ENCODE measurements around the gene SLC5A7.

Gene SLC5A7

GRCh38 chr2:107986278-107987217 lies at the start of gene SLC5A7:
Gene SLC5A7 (plus strand): TSS chr2:107986524. CDS start chr2:107988156, 1,632 bp downstream.
- no peak for DNase-seq

- DNase-seq: no peak
Measured at GRCh38 chr2:107961395-107961794, 24.9 kb upstream of the SLC5A7 start.

DNA sequence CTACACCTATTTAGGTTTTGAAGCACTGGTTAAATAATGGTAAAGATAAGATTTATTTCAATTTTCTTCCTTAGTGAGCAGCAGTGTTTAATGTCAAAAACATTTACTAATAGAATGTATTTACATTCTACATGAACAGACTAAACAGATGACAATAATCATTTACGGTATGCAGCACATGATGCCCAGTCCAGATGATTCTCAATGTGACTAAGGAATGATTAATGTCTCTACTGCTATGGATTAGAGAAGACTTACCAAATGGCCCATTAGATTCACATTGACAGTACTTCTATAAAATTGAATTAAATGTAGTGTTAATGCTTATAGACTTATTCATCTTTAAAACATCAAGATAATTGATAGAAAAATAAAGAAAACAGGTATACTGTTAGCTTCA lies 22.1 kb upstream of the SLC5A7 start:
- DNase-seq: no peak

- no peak for DNase-seq
Measured at GRCh38 chr2:107984707-107985106, 1.6 kb upstream of the SLC5A7 start.

DNA sequence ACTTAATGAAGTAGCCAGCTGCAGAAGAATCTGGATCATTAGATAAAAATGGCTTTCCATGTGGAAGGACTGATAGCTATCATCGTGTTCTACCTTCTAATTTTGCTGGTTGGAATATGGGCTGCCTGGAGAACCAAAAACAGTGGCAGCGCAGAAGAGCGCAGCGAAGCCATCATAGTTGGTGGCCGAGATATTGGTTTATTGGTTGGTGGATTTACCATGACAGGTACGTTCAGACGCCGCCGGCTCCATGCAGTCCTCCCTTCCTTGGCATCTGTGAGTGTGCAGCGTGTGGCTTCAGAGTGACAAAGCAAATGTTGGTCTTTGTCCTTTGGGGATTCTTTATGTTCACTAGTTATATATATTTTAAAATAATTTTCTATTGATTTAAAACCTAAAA lies 1.8 kb downstream of the SLC5A7 start:
- DNase-seq: no peak

DNA sequence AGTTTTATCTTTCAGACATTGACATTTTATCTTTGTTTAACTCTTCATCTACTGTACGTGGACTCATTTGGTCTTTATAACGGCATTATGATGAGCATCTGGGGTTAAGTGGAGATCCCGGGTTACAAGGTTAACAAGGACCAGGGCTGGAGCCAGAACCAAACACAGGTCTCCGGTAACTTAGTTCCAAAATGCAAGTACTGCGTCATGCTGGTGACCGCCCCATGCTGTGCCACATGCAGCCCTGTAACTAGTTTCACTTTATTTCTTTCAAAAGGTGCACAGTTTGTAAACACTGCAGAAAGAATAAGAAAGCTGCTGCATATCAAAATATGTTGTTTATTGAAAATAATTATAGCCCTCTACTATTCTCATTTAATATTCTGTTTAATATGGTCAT lies 3.1 kb downstream of the SLC5A7 start:
- DNase-seq: no peak

DNA sequence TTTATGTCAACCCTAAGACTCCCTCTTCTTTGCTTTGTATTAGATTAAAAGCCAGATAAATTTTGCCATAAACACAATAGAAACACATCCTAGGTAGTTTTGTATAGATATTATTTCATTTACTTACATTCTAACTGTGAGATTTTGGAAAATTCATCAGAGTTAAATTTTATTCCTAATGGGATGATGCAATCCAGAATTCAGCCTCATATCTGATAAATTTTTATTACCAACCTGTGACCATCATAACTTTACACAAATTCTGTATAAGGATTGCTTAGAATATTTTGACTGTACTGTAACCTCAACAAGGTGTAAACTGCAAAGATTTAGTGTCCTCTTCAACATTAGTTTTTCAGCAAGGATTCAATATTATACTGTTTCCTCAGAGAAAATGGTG lies 4.4 kb downstream of the SLC5A7 start:
- no peak for DNase-seq

GRCh38 chr2:107992069-107992468 lies 5.7 kb downstream of the SLC5A7 start:
- DNase-seq: no peak

DNA sequence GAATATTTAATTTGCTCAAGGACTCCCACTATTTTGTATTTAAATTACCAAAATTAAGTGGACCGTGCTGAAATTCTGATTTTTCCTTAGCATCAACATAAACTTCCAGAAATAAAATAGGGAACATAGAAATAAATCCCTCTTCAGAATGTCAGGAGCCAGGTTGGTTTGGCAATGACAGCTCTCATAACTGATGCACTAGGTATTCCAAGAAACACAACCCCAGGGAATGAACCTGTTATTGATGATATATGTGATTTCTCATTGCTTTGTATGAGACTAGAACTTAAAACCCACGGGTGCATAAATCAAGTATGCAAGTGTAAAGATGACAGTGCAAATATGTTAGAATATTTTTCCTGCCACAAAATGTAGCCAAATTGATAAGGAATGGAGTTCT lies 12.8 kb downstream of the SLC5A7 start:
- DNase-seq: no peak

- DNase-seq: no peak
Measured at GRCh38 chr2:108010912-108011591, 24.7 kb downstream of the SLC5A7 start.

- no peak for DNase-seq
Measured at GRCh38 chr2:108013305-108013704, 27.0 kb downstream of the SLC5A7 start.

DNA sequence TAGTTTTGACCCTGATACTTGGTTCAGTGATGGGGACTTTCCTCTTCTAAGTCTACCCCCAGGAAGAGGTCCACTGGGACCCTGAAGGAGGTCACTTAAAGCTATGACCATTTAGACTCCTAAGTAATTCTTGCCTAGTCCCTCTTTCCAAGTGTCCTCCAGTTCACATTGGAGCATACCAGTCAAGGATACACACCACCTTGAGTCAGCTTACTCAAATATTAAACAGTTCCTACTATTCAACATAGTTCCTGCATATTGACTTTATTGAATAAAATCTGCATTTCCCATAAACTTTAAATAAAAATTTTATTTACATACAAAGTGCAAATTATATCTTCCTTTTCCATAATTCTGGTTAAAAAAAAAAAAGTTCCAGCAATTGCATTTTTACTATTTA lies 36.3 kb downstream of the SLC5A7 start:
- no peak for DNase-seq

GRCh38 chr2:108023776-108024175 lies 37.5 kb downstream of the SLC5A7 start:
- no peak for DNase-seq

DNA sequence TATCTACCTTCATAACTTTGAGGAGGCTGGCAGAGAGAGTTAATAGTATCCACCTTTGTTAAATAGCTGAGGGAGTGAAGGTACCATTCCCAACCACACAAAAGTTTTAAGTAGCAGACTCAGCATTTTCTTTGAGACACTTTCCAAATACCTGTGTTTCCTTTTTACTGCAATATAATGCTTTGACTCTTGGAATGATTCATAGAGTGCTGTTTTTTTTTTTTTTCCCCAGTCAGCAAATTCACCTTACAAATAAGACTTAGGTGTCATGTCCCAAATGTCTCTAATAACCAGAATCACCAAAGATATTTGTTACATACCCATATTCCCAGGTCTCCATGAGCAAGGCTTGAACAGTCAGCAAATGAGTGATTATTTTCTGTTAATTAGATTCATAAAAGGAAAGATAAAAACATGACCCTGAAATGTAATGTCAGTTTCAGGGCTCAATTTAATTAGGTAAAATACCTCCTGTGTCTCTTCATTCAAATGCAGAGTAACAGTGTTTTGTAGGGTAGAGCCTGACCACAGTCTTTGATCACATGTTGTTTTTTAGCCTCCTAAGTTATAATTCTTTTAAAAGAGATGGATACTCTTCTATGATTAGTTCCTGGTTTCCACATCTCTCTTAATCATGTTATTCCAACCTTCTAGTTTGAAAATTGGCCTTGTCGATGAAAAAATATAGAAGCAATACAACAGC lies 39.9 kb downstream of the SLC5A7 start:
- DNase-seq: no peak

DNA sequence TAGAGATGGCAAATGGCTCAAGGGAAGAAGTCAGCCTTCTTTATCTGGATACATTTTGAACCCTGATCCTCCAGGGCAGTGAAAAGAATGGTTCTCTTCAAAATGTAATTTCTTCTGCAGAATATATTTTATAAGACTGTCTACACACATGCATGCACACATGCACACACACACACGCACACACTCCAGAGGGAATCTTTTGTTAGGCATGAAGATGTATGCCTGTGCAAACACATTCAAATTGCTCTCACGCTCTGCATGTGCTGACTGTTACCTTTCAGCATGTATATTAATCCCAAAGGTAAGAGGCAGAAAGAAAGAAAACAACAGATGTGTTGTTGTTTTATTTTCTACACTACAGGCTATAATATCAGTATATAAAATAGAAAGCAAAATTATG lies 43.2 kb downstream of the SLC5A7 start:
- DNase-seq: no peak

- DNase-seq: no peak
Measured at GRCh38 chr2:108029912-108030311, 43.6 kb downstream of the SLC5A7 start.

- no peak for DNase-seq
Measured at GRCh38 chr2:108031471-108031941, 45.2 kb downstream of the SLC5A7 start.

GRCh38 chr2:108034843-108035242 lies 48.5 kb downstream of the SLC5A7 start:
- no peak for DNase-seq

- no peak for DNase-seq
Measured at GRCh38 chr2:108048752-108049151, 62.4 kb downstream of the SLC5A7 start.

DNA sequence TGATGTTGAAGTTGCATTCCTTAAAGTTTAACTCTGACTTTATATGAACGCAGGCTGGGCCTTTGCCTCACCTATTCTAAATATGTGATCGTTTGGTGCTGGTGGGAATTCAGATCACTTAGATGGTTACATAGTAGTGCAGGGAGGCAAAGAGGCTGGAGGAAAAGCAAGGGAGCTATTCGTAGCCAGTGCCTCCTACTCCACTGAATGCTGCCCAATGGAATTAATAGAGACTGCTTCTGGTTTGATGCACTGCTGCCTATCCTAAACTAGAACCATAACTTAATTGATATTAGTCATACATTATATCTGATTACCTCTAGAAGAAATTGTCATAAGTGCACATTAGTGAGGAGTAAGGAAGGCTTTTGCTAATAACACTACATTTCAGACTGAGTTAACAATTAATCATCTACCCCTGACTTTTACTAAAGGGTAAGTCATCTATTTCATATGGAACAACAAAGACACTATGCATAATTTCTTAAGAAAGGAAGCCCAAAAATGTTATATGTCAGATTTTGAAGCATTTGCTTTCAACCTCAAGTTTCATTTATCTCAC lies 72.3 kb downstream of the SLC5A7 start:
- DNase-seq: no peak

DNA sequence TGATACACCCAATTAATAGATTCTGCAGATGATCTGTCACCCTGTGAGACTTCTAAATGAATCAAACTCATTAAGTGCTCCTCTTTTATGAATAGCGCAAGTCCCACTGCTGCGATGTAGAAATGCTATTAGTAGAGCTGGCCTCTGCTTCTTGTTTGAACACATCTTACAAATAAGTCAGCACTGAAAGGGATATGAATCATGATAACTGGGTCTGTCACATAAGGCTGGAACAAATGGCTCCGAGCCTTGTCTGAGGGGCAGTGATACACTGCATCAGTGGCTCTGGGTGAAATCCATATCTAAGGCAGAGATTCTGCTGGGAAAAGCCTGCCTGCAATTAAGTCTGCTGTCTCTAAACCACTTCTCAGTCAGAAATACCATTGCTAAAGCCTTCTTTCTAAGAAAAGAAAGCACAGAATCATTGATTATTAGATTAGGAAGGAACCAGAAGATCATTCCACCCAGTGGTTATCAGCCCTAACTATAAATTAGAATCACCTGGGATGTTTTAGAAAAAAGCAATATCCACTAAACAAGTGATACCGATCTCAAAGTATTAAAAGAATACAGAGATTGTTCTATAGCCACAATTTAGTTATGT lies 75.2 kb downstream of the SLC5A7 start:
- no peak for DNase-seq
